ENCODE data around the gene RANBP6.

DNA sequence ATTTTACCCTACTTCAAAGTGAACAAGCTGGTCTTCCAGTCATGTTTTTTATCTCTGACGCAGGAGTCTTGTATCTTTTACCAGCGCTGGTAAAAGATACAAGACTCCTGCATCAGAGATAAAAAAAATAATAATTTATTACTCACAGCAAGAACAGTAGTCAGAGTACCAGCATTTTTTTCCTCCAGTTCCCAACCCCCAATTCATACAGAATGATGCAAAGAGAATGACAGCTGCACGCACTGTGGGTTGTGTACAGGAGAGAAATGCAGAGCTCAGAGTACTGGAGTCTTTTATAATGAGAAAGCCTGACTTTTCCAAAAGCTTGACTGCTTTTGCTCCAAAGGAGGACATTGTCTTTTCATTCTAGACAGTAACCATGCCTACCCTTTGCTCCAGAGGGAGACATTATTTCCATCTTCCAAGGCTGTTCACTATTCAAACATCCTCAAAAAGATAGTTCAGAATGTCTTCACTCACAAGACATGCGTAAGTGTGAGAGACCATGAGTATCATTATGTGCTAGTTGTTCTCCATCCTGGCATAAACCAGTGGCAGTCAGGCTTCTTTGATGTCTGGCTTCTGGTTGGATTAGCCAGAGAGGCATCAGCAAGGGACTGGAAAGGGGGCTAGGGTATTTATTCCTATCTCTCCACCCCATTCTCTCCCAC is 14.3 kb upstream of the RANBP6 start:
- TF ChIP-seq, protein P1, sequence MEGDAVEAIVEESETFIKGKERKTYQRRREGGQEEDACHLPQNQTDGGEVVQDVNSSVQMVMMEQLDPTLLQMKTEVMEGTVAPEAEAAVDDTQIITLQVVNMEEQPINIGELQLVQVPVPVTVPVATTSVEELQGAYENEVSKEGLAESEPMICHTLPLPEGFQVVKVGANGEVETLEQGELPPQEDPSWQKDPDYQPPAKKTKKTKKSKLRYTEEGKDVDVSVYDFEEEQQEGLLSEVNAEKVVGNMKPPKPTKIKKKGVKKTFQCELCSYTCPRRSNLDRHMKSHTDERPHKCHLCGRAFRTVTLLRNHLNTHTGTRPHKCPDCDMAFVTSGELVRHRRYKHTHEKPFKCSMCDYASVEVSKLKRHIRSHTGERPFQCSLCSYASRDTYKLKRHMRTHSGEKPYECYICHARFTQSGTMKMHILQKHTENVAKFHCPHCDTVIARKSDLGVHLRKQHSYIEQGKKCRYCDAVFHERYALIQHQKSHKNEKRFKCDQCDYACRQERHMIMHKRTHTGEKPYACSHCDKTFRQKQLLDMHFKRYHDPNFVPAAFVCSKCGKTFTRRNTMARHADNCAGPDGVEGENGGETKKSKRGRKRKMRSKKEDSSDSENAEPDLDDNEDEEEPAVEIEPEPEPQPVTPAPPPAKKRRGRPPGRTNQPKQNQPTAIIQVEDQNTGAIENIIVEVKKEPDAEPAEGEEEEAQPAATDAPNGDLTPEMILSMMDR (conservative IDR thresholded peaks at IDR 0.05; ENCODE audit: low read depth, low read length) = no peak
- TF ChIP-seq EZH2phosphoT487 (IDR thresholded peaks at IDR 0.05; ENCODE audit: borderline replicate concordance, low read length) = no peak
- no peak for TF ChIP-seq EZH2 (IDR thresholded peaks at IDR 0.05; ENCODE audit: low read length, unreplicated experiment)

Measured in PC-3 (cell line).